Measurements from ENCODE around the gene NUBP2.

GRCh38 chr16:1762196-1762878 is 20.4 kb upstream of the NUBP2 start:
- TF ChIP-seq CTCF (conservative IDR thresholded peaks at IDR 0.05) (no peak), ZFX (IDR thresholded peaks at IDR 0.05) (no peak)
